RWPE2 (cell line): ENCODE results near the gene FBXO41.
A peak's percentile ranks its signal among the peaks of the same experiment; 100 is the strongest.

ENCODE experiments used
- ATAC-seq: fragments of 200-7000 bp; cut with Tn5 transposase; 3 replicates; pipeline ENCODE4 v1.9.1; 2021; ENCODE audit warnings: low read depth
- DNase-seq: peaks from one replicate; pipeline ENCODE4 v3.0.0-alpha.2; 2020; ENCODE audit warnings: low spot score
- H3K27ac ChIP-seq: fragments of 450-650 bp; 2 replicates; pipeline ENCODE4 v1.5.1; 2017; ENCODE audit warnings: mild to moderate bottlenecking; ENCODE audit not compliant: poor library complexity, severe bottlenecking
- H3K27me3 ChIP-seq: fragments of 250-450 bp; sonication (Bioruptor Pico); 2 replicates; pipeline ENCODE4 v1.5.1; 2021; ENCODE audit warnings: mild to moderate bottlenecking, moderate library complexity; ENCODE audit not compliant: insufficient read depth, poor library complexity, severe bottlenecking
- H3K36me3 ChIP-seq: fragments of 250-450 bp; sonication (Bioruptor Pico); 2 replicates; pipeline ENCODE4 v1.5.1; 2020; ENCODE audit warnings: low read depth, mild to moderate bottlenecking, moderate library complexity
- H3K4me1 ChIP-seq: fragments of 250-450 bp; sonication (Bioruptor Pico); 2 replicates; pipeline ENCODE4 v1.5.1; 2021; ENCODE audit warnings: mild to moderate bottlenecking, moderate library complexity; ENCODE audit not compliant: insufficient read depth, poor library complexity, severe bottlenecking
- H3K4me3 ChIP-seq: fragments of 250-450 bp; sonication (Bioruptor Pico); 2 replicates; pipeline ENCODE4 v1.5.1; 2021; ENCODE audit warnings: mild to moderate bottlenecking, moderate library complexity; ENCODE audit not compliant: severe bottlenecking
- H3K9me3 ChIP-seq: fragments of 250-450 bp; sonication (Bioruptor Pico); 2 replicates; pipeline ENCODE4 v1.5.1; 2021; ENCODE audit warnings: mild to moderate bottlenecking, moderate library complexity; ENCODE audit not compliant: severe bottlenecking
- CTCF ChIP-seq: fragments of 450-650 bp; IDR thresholded peaks from one replicate; pipeline ENCODE4 v1.5.1; 2017; ENCODE audit warnings: mild to moderate bottlenecking, moderate library complexity; ENCODE audit not compliant: poor library complexity, severe bottlenecking

The FBXO41 gene

DNA sequence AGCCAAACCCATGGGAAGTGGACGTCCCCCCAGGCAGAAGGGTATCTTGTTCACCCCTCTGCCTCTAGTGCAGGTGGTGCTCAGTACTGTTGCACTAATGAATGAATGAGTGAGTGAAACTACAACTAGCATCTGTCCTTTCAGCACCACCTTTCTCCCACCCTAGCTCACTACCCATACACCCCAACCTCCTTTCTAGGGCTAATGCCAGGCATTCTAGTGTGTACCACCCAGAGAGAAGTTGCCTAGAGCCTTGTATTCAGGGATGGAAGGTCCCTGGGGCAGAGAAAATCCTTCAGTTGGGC is 27.7 kb downstream of the FBXO41 start:
- ATAC-seq: no peak
- Histone ChIP-seq H3K4me1 (peaks cover 10% of the 10 kb centered on the region), H3K9me3 (no peaks in the 10 kb centered on the region), H3K27me3 (no peaks in the 10 kb centered on the region), H3K27ac (no peak overlapping the region), H3K4me3 (no peak overlapping the region), H3K36me3 (peaks cover 28% of the 10 kb centered on the region)
- DNase-seq: no peak
- TF ChIP-seq CTCF: no peak

GRCh38 chr2:73255907-73256617 is 28.2 kb downstream of the FBXO41 start:
- Histone ChIP-seq H3K27ac (peak overlapping the region; percentile 33), H3K4me1 (peaks cover 10% of the 10 kb centered on the region), H3K4me3 (no peak overlapping the region), H3K36me3 (peaks cover 30% of the 10 kb centered on the region), H3K9me3 (no peaks in the 10 kb centered on the region), H3K27me3 (no peaks in the 10 kb centered on the region)
- no peak for TF ChIP-seq CTCF
- DNase-seq (no peak), ATAC-seq (no peak)

DNA sequence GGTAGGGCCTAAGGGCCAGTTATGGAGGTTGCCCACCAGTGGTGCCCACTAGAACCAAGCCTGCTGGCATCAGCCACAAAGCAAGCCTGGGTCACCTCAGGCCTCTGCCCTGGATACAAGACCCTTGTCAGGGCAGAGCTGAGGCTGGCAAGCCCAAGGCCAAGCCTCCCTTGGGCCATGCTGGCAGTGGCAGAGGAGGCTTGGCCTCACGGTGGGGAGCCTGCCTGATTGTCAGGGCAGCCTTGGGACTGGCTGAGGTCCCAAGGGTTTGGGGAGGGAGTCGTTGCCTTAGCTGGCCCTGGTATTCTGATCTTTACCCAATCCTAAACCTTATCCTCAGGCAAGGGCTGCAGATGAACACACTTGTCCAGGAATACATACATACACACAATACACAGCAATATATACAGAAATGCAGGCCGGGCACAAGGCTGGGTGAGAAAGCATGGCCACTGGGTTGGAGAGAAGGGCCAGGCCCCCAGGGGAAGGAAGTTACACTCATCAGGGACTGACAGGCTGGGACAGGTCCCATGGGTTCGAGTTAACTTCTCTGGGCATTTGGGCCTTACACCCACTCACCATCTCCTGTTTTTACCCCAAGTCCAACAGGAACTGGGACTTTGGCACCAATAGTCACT is 29.2 kb downstream of the FBXO41 start:
- Histone ChIP-seq H3K4me3 (no peak overlapping the region), H3K27ac (peak overlapping the region; percentile 33), H3K36me3 (peaks cover 39% of the 10 kb centered on the region), H3K9me3 (no peaks in the 10 kb centered on the region), H3K27me3 (no peaks in the 10 kb centered on the region), H3K4me1 (peaks cover 10% of the 10 kb centered on the region)
- DNase-seq (no peak), ATAC-seq (peak; percentile 54)
- no peak for TF ChIP-seq CTCF

GRCh38 chr2:73254343-73255006 is 29.8 kb downstream of the FBXO41 start:
- no peaks in the 10 kb centered on the region for H3K27me3 ChIP-seq
- no peak for ATAC-seq

More at GRCh38 chr2:73254343-73255006, 29.8 kb downstream of the FBXO41 start:
- Histone ChIP-seq H3K27ac (peak overlapping the region; percentile 33), H3K9me3 (no peaks in the 10 kb centered on the region), H3K4me3 (no peak overlapping the region), H3K36me3 (peaks cover 46% of the 10 kb centered on the region), H3K4me1 (peaks cover 10% of the 10 kb centered on the region)
- no peak for DNase-seq
- TF ChIP-seq CTCF: no peak
